Peyer's patch (tissue), 4 donors: ENCODE results near the gene C20orf144. TPM values are rescaled to one million over a fixed set of nuclear protein-coding genes. Genes with fewer than 3 reads are reported as not detected.
A peak's percentile ranks its signal among the peaks of the same experiment; 100 is the strongest.
"Not testable (repeated sequence)": the region's sequence is repeated elsewhere in the genome, so short reads cannot be mapped to it uniquely, and the experiment has no call there.

Experiments used
- DNase-seq, 3 donors: peaks; one replicate each; pipeline ENCODE4 v3.0.0-alpha.2; 2017 to 2019
- H3K27ac ChIP-seq, 4 donors: fragments of 200-600 bp; sonication (generic); one replicate each; pipeline ENCODE4 v1.5.1; 2016 to 2019
- H3K27me3 ChIP-seq, 2 donors: fragments of 200-600 bp; sonication (generic); one replicate each; pipeline ENCODE4 v1.5.1; 2019
- H3K36me3 ChIP-seq, 3 donors: fragments of 200-600 bp; sonication (generic); one replicate each; pipeline ENCODE4 v1.5.1; 2016 to 2019
- H3K4me1 ChIP-seq, 4 donors: fragments of 200-600 bp; sonication (generic); one replicate each; pipeline ENCODE4 v1.5.1; 2016 to 2019
- H3K4me3 ChIP-seq, 4 donors: fragments of 200-600 bp; sonication (generic); 1 replicate in 3 of 4; 2 replicates in 1 of 4; pipeline ENCODE4 v1.5.1; 2016 to 2019; ENCODE audit warnings: mild to moderate bottlenecking in 1 of 4
- H3K9me3 ChIP-seq, 4 donors: fragments of 200-600 bp; sonication (generic); one replicate each; pipeline ENCODE4 v1.5.1; 2016 to 2019; ENCODE audit warnings: mild to moderate bottlenecking in 1 of 4
- CTCF ChIP-seq, 6 experiments: fragments of 450-650 bp in 4 of 6; fragments of 200-600 bp in 2 of 6; sonication (generic) in 1 of 6; IDR thresholded peaks; one replicate each; pipeline ENCODE4 v1.5.1; 2017 to 2019; ENCODE audit warnings: antibody characterized with exemption in 6 of 6, mild to moderate bottlenecking in 3 of 6, moderate library complexity in 1 of 6
- POLR2A ChIP-seq, 2 donors: fragments of 450-650 bp; IDR thresholded peaks; one replicate each; pipeline ENCODE4 v1.5.1; 2017; ENCODE audit warnings: antibody characterized with exemption in 2 of 2, mild to moderate bottlenecking in 2 of 2, moderate library complexity in 2 of 2
- total RNA-seq, 4 donors: library from RNA; depleted of rRNA; stranded (reverse); fragments of >200 nt; gene quantifications; one replicate each; pipeline ENCODE4 v1.1.0, GENCODE V29; 2016

C20orf144 gene
- total RNA-seq, 4 donors from 2014 or later = not detected

GRCh38 chr20:33640287-33640686 lies 21.8 kb upstream of the C20orf144 start:
- no peaks in the 10 kb centered on the region for H3K9me3 ChIP-seq
- H3K27me3 ChIP-seq = no peaks in the 10 kb centered on the region
- H3K27ac ChIP-seq = no peak overlapping the region
- DNase-seq = no peak
- no peak for TF ChIP-seq CTCF (IDR thresholded peaks at IDR 0.05)
- no peak for TF ChIP-seq POLR2A (IDR thresholded peaks at IDR 0.05)
- H3K4me3 ChIP-seq = no peak overlapping the region
- no peaks in the 10 kb centered on the region for H3K4me1 ChIP-seq
- peaks cover 0 to 88% (median 0%) of the 10 kb centered on the region in 3 donors for H3K36me3 ChIP-seq

GRCh38 chr20:33644313-33645071 lies 17.6 kb upstream of the C20orf144 start:
- peak in 1 of 3 donors; percentile 9 for DNase-seq
- H3K4me3 ChIP-seq = no peak overlapping the region
- H3K4me1 ChIP-seq = peaks cover 0 to 14% (median 0%) of the 10 kb centered on the region in 4 donors
- peaks cover 0 to 72% (median 0%) of the 10 kb centered on the region in 3 donors for H3K36me3 ChIP-seq
- no peaks in the 10 kb centered on the region for H3K27me3 ChIP-seq
- no peak overlapping the region for H3K27ac ChIP-seq
- TF ChIP-seq POLR2A (IDR thresholded peaks at IDR 0.05) = no peak
- no peak for TF ChIP-seq CTCF (IDR thresholded peaks at IDR 0.05)
- no peaks in the 10 kb centered on the region for H3K9me3 ChIP-seq

GRCh38 chr20:33645072-33645358 lies 17.1 kb upstream of the C20orf144 start:
- H3K4me1 ChIP-seq = peaks cover 0 to 15% (median 0%) of the 10 kb centered on the region in 4 donors
- no peaks in the 10 kb centered on the region for H3K27me3 ChIP-seq
- no peak overlapping the region for H3K4me3 ChIP-seq
- peaks cover 0 to 67% (median 0%) of the 10 kb centered on the region in 3 donors for H3K36me3 ChIP-seq
- TF ChIP-seq POLR2A (IDR thresholded peaks at IDR 0.05) (no peak), CTCF (IDR thresholded peaks at IDR 0.05) (no peak)
- no peak for DNase-seq
- H3K9me3 ChIP-seq = no peaks in the 10 kb centered on the region
- no peak overlapping the region for H3K27ac ChIP-seq

GRCh38 chr20:33645396-33645795 lies 16.7 kb upstream of the C20orf144 start:
- Histone ChIP-seq H3K4me1 (peaks cover 0 to 18% (median 0%) of the 10 kb centered on the region in 4 donors), H3K36me3 (peaks cover 0 to 63% (median 0%) of the 10 kb centered on the region in 3 donors), H3K4me3 (no peak overlapping the region), H3K9me3 (no peaks in the 10 kb centered on the region), H3K27ac (no peak overlapping the region), H3K27me3 (no peaks in the 10 kb centered on the region)
- no peak for TF ChIP-seq POLR2A (IDR thresholded peaks at IDR 0.05)
- TF ChIP-seq CTCF (IDR thresholded peaks at IDR 0.05) = no peak
- no peak for DNase-seq

GRCh38 chr20:33646191-33646590 lies 15.9 kb upstream of the C20orf144 start:
- H3K36me3 ChIP-seq = peaks cover 0 to 55% (median 0%) of the 10 kb centered on the region in 3 donors
- H3K27ac ChIP-seq = no peak overlapping the region
- H3K9me3 ChIP-seq = no peaks in the 10 kb centered on the region
- TF ChIP-seq POLR2A (IDR thresholded peaks at IDR 0.05) (no peak), CTCF (IDR thresholded peaks at IDR 0.05) (no peak)
- DNase-seq = no peak
- H3K4me3 ChIP-seq = no peak overlapping the region
- H3K27me3 ChIP-seq = no peaks in the 10 kb centered on the region
- H3K4me1 ChIP-seq = peaks cover 0 to 24% (median 0%) of the 10 kb centered on the region in 4 donors

GRCh38 chr20:33646959-33647602 lies 15.0 kb upstream of the C20orf144 start:
- not testable (repeated sequence) for H3K27me3 ChIP-seq

More at GRCh38 chr20:33646959-33647602, 15.0 kb upstream of the C20orf144 start:
- H3K27ac ChIP-seq, H3K9me3 ChIP-seq, H3K4me3 ChIP-seq, DNase-seq: not testable (repeated sequence)
- H3K36me3 ChIP-seq = peaks cover 0 to 46% (median 0%) of the 10 kb centered on the region in 3 donors
- H3K4me1 ChIP-seq = peaks cover 0 to 31% (median 0%) of the 10 kb centered on the region in 4 donors
